OCI-LY1 (cell line): ENCODE measurements around the gene ACTN2.

Experiments used
- H2AFZ ChIP-seq: fragments of 200-600 bp; sonication (generic), shearing (Covaris generic); 2 replicates; pipeline ENCODE4 v1.6.0; 2014; ENCODE audit warnings: antibody characterized with exemption, mild to moderate bottlenecking, low read length
- H3F3A ChIP-seq: fragments of 200-600 bp; sonication (generic), shearing (Covaris generic); 2 replicates; pipeline ENCODE4 v1.6.0; 2014; ENCODE audit warnings: mild to moderate bottlenecking, antibody characterized with exemption, low read length, moderate library complexity; ENCODE audit not compliant: insufficient read depth
- H3K27ac ChIP-seq: fragments of 200-600 bp; sonication (generic); 2 replicates; pipeline ENCODE4 v1.5.1; 2014; ENCODE audit warnings: low read length, mixed run types, mild to moderate bottlenecking, low read depth; ENCODE audit not compliant: poor library complexity, severe bottlenecking
- H3K27me3 ChIP-seq: fragments of 200-600 bp; sonication (generic); 2 replicates; pipeline ENCODE4 v1.6.0; 2014; ENCODE audit warnings: antibody characterized with exemption, mild to moderate bottlenecking, low read length, moderate library complexity; ENCODE audit not compliant: insufficient read depth
- H3K36me3 ChIP-seq: fragments of 200-600 bp; sonication (generic); 2 replicates; pipeline ENCODE4 v1.6.1; 2014; ENCODE audit warnings: mild to moderate bottlenecking, antibody characterized with exemption, low read length, moderate library complexity, mixed read lengths; ENCODE audit not compliant: insufficient read depth
- H3K4me1 ChIP-seq: fragments of 200-600 bp; sonication (generic); 2 replicates; pipeline ENCODE4 v1.5.1; 2014; ENCODE audit warnings: mild to moderate bottlenecking, low read length, moderate library complexity; ENCODE audit not compliant: insufficient read depth, severe bottlenecking
- H3K4me2 ChIP-seq: fragments of 200-600 bp; sonication (generic), shearing (Covaris generic); 2 replicates; pipeline ENCODE4 v1.6.1; 2014; ENCODE audit warnings: low read length
- H3K4me3 ChIP-seq: fragments of 200-600 bp; sonication (generic); 2 replicates; pipeline ENCODE4 v1.5.1; 2014; ENCODE audit warnings: low read length, low read depth, mild to moderate bottlenecking, mixed read lengths; ENCODE audit not compliant: poor library complexity, severe bottlenecking
- H3K79me2 ChIP-seq: fragments of 200-600 bp; shearing (Covaris generic); 2 replicates; pipeline ENCODE4 v1.6.1; 2016; ENCODE audit warnings: mixed run types, low read length, mixed read lengths; ENCODE audit not compliant: insufficient read depth
- H3K9ac ChIP-seq: fragments of 200-600 bp; sonication (generic), shearing (Covaris generic); 2 replicates; pipeline ENCODE4 v1.6.1; 2014; ENCODE audit warnings: mild to moderate bottlenecking, low read length, mixed read lengths
- H3K9me2 ChIP-seq: fragments of 200-600 bp; sonication (generic), shearing (Covaris generic); 2 replicates; pipeline ENCODE4 v1.6.1; 2014; ENCODE audit warnings: low read depth, mild to moderate bottlenecking, low read length, mixed read lengths
- H3K9me3 ChIP-seq: fragments of 200-600 bp; shearing (Covaris generic); 2 replicates; pipeline ENCODE4 v1.6.1; 2014; ENCODE audit warnings: low read length, mixed read lengths
- H4K20me1 ChIP-seq: fragments of 200-600 bp; sonication (generic), shearing (Covaris generic); 2 replicates; pipeline ENCODE4 v1.6.0; 2016; ENCODE audit warnings: mild to moderate bottlenecking, low read length; ENCODE audit not compliant: insufficient read depth
- CTCF ChIP-seq: fragments of 200-600 bp; sonication (generic), shearing (Covaris generic); IDR thresholded peaks from 2 replicates; pipeline ENCODE4 v1.5.1; 2017; ENCODE audit warnings: mild to moderate bottlenecking, antibody characterized with exemption, low read length, moderate library complexity, mixed read lengths
- EZH2 ChIP-seq: fragments of 200-600 bp; sonication (generic), shearing (Covaris generic); IDR thresholded peaks from 2 replicates; pipeline ENCODE4 v1.8.0; 2017; ENCODE audit warnings: borderline replicate concordance, mixed run types, mild to moderate bottlenecking, antibody characterized with exemption, low read length, moderate library complexity, mixed read lengths

The ACTN2 gene

DNA sequence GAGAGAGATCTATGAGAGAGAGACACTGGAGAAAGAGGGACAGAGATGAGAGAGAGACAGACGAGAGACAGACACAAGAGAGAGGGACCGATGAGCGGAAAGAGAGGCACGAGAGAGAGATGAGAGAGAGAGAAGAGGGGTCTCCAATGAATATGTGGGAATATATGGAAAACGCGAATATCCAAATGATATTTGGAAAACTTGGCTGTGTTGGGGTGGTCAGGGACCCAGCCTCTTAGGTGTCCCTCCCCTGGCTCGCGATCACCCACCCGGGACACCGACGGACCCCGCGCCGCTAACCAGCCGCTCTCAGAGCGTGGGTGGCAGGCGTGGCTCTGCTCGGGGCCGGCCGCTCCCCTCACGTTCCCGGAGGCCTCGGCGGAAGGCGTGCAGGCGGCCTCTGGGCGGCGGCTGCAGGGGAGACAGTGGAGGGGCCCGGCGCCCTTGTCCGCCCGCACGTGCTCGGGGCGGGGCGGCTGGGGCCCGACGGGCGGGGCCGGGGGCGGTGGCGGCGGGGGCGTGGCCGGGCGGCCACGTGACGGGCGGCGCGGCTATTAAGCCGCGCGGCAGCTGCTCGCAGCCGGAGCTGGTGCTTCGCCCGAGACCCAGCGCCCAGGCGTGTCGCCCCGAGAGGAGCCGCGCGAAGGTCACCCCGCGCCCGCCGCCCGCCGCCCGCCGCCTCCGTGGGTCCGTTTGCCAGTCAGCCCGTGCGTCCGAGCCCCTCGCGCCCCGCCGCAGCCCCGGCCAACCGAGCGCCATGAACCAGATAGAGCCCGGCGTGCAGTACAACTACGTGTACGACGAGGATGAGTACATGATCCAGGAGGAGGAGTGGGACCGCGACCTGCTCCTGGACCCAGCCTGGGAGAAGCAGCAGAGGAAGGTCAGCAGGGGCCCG is at the start of gene ACTN2:
ACTN2 (plus strand) TSS at position 583 of the 898 bp plus-strand sequence; CDS start at position 758, 175 bp downstream.
- Histone ChIP-seq H3K4me2 (no peak within 1 kb of the TSS), H3K9me2 (no peaks in the 10 kb centered on the region), H3K9me3 (no peaks in the 10 kb centered on the region), H3K27ac (no peak within 1 kb of the TSS), H3K27me3 (no peaks in the 10 kb centered on the region), H3K9ac (no peak within 1 kb of the TSS), H2AFZ (no peak within 1 kb of the TSS), H3F3A (no peaks in the 10 kb centered on the region), H4K20me1 (no peaks in the 10 kb centered on the region), H3K4me1 (no peaks in the 10 kb centered on the region), H3K36me3 (no peaks in the 10 kb centered on the region), H3K79me2 (no peaks in the 10 kb centered on the region), H3K4me3 (no peak within 1 kb of the TSS)
- TF ChIP-seq EZH2 (no peak), CTCF (no peak)

DNA sequence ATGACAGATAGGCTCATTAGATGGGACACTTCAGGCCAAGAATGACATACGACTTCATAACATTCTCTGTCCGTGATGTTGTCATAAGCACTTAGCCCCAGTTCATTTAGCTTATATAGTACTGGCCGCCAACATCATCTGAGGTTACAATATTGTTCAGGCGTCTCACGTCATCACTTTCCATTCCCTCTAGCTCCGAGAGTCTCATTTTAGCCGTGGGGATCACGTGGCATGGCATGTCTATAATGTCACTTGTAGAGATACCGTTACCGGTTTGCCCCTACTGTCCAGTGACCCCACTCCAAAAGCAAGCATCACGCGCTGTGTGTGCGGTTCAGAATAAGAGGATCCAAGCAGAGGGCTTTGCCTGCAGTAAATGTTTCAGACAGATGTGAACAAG is 47.4 kb upstream of the ACTN2 start:
- no peak overlapping the region for H3K4me2 ChIP-seq
- H3K4me3 ChIP-seq = no peak overlapping the region
- no peaks in the 10 kb centered on the region for H3K27me3 ChIP-seq
- no peaks in the 10 kb centered on the region for H3K9me3 ChIP-seq
- no peaks in the 10 kb centered on the region for H3K4me1 ChIP-seq
- H3K79me2 ChIP-seq = no peaks in the 10 kb centered on the region
- no peak overlapping the region for H3K27ac ChIP-seq
- TF ChIP-seq EZH2 = no peak
- no peak for TF ChIP-seq CTCF
- H3K9ac ChIP-seq = no peak overlapping the region
- H3K9me2 ChIP-seq = no peaks in the 10 kb centered on the region
- H4K20me1 ChIP-seq = no peaks in the 10 kb centered on the region
- H2AFZ ChIP-seq = no peak overlapping the region
- no peaks in the 10 kb centered on the region for H3K36me3 ChIP-seq
- no peaks in the 10 kb centered on the region for H3F3A ChIP-seq

DNA sequence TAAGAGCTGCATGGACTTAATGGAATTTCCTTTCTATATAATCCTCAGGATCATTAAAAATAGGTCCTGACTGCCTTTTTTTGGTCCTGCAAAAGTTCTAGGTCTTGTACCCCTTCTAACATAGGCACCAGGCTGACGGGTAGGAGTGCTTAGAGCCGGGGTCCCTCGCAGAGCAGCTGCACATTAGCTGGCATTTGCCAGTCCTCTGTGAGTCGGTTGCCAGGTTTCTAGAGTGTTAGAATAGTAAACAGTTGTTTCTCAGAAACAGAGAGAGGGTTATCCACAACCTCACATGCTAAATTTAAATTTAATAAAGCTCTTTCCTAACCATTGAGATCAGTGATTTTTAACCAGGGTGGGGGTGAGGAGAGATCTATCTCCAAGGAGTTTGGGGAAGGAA is 46.6 kb upstream of the ACTN2 start:
- H3K79me2 ChIP-seq = no peaks in the 10 kb centered on the region
- no peaks in the 10 kb centered on the region for H3K36me3 ChIP-seq
- no peak overlapping the region for H2AFZ ChIP-seq
- H3K27me3 ChIP-seq = no peaks in the 10 kb centered on the region
- H3K4me2 ChIP-seq = no peak overlapping the region
- H4K20me1 ChIP-seq = no peaks in the 10 kb centered on the region
- H3K9ac ChIP-seq = no peak overlapping the region
- H3K4me3 ChIP-seq = no peak overlapping the region
- no peaks in the 10 kb centered on the region for H3K9me2 ChIP-seq
- H3K9me3 ChIP-seq = no peaks in the 10 kb centered on the region
- TF ChIP-seq CTCF = no peak
- no peak for TF ChIP-seq EZH2
- no peak overlapping the region for H3K27ac ChIP-seq
- H3F3A ChIP-seq = no peaks in the 10 kb centered on the region
- H3K4me1 ChIP-seq = no peaks in the 10 kb centered on the region
